ENCODE results near the gene AUTS2. TPM values are rescaled to one million over a fixed set of nuclear protein-coding genes. Genes with fewer than 3 reads are reported as not detected.

Gene AUTS2
- total and polyA plus RNA-seq, 2 of the 8 experiments (the other 6 are each of a cell fraction or from before 2014, with no cell fraction given), result 25.9 to 101 TPM

DNA sequence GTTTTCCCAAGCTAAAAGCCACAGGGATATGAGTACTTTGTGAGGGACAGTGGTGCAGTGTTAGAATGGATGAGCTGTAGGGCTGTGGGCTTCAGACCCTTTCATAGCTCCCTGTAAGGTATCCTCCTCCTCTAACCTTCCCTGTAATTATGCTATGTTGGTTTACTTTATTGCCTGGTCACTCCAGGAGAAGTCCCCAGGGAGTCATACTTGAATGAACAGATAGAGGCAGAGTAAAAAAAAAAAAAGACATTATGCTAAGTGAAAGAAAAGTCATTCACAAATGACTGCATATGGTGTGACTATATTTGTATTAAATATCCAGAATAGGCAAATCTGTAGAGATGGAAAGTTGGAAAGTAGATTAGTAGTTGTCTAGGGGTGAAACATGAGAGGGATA lies 434.4 kb downstream of the AUTS2 start:
- Histone ChIP-seq H3K4me1 (replicated peaks in 1 of 4; ENCODE audit: control insufficient read depth in 3 of 4, insufficient read depth in 4 of 4, low read length in 3 of 4) (peaks cover 0 to 9% (median 5%) of the 10 kb centered on the region in 4 experiments; a peak in 4 of 7 replicates), H4K91ac (replicated peaks; ENCODE audit: insufficient read length, low read length) (peak overlapping the region; percentile 44), H2AFZ (ENCODE audit: low read length) (no peak overlapping the region), H3K18ac (ENCODE audit: extremely low read depth, low read length) (no peak overlapping the region), H3K9ac (replicated peaks in 1 of 4; ENCODE audit: extremely low read depth in 1 of 4, low read depth in 3 of 4, low read length in 3 of 4) (no peak overlapping the region), H4K20me1 (replicated peaks in 1 of 2; ENCODE audit: control insufficient read depth in 1 of 2, insufficient read depth in 2 of 2, low read length in 2 of 2) (no peaks in the 10 kb centered on the region), H3K23me2 (ENCODE audit: low read depth, low read length) (no peaks in the 10 kb centered on the region), H3K14ac (ENCODE audit: insufficient read length) (no peak overlapping the region), H3K79me1 (ENCODE audit: low read depth, low read length) (no peaks in the 10 kb centered on the region), H3K4me3 (ENCODE audit: extremely low read depth in 1 of 4, insufficient read depth in 2 of 4, low read depth in 3 of 4, low read length in 4 of 4) (peak overlapping the region in 1 of 4 experiments; percentile 19; a peak in 1 of 8 replicates), H3K9me3 (ENCODE audit: insufficient read depth in 2 of 2, low read depth in 1 of 2, low read length in 1 of 2) (no peaks in the 10 kb centered on the region), H4K5ac (ENCODE audit: insufficient read length, low read depth, low read length) (no peak overlapping the region), H2BK12ac (ENCODE audit: low read depth, low read length) (no peak overlapping the region), H4K8ac (ENCODE audit: extremely low read depth, insufficient read depth, low read length) (no peak overlapping the region), H2BK5ac (ENCODE audit: low read depth, low read length) (no peak overlapping the region), H2BK15ac (ENCODE audit: low read length) (no peak overlapping the region), H3K56ac (replicated peaks; ENCODE audit: insufficient read length, low read depth, low read length) (no peak overlapping the region), H3K79me2 (ENCODE audit: control insufficient read depth in 1 of 2, insufficient read depth in 2 of 2, low read length in 2 of 2) (no peaks in the 10 kb centered on the region), H3K4ac (replicated peaks; ENCODE audit: insufficient read length, low read depth, low read length) (no peak overlapping the region), H2BK20ac (ENCODE audit: low read length) (no peak overlapping the region), H3K36me3 (ENCODE audit: control insufficient read depth in 2 of 4, insufficient read depth in 4 of 4, low read length in 3 of 4) (no peaks in the 10 kb centered on the region), H3K23ac (ENCODE audit: insufficient read length) (no peak overlapping the region), H3K27me3 (replicated peaks in 1 of 4; ENCODE audit: control insufficient read depth in 3 of 4, extremely low read depth in 1 of 4, insufficient read depth in 3 of 4, low read length in 3 of 4) (no peaks in the 10 kb centered on the region), H2AK5ac (ENCODE audit: low read depth, low read length) (no peak overlapping the region), H3K27ac (ENCODE audit: low read depth, low read length) (no peak overlapping the region), H3K4me2 (ENCODE audit: insufficient read depth in 1 of 2, low read depth in 2 of 2, low read length in 2 of 2) (peak overlapping the region in 1 of 2 experiments; percentile 54; a peak in 3 of 4 replicates), H2BK120ac (replicated peaks; ENCODE audit: low read depth, low read length) (no peak overlapping the region)
- ChIA-PET POLR2A (ENCODE audit: partially characterized antibody) (no interaction called here), CTCF (ENCODE audit: partially characterized antibody) (no interaction called here)
- no peak for FAIRE-seq
- DNase-seq (ENCODE audit: low read depth in 1 of 2, low spot score in 2 of 2), result no peak
- TF ChIP-seq POLR2A (IDR thresholded peaks at IDR 0.05; ENCODE audit: control extremely low read depth in 1 of 2, low read depth in 2 of 2, low read length in 2 of 2) (no peak), TCF12 (IDR thresholded peaks at IDR 0.05; ENCODE audit: low read depth, low read length) (no peak), EP300 (IDR thresholded peaks at IDR 0.05; ENCODE audit: borderline replicate concordance in 1 of 2, low read depth in 2 of 2, low read length in 2 of 2) (no peak), RNF2 (IDR thresholded peaks at IDR 0.05; ENCODE audit: borderline replicate concordance, low read depth, low read length, missing control alignments, poor library complexity, severe bottlenecking) (no peak), TBP (IDR thresholded peaks at IDR 0.05; ENCODE audit: low read depth, low read length) (no peak), NANOG (IDR thresholded peaks at IDR 0.05; ENCODE audit: insufficient read depth, low read depth, low read length, poor library complexity, severe bottlenecking) (no peak), SP4 (IDR thresholded peaks at IDR 0.05; ENCODE audit: low read length) (no peak), HDAC2 (IDR thresholded peaks at IDR 0.05; ENCODE audit: borderline replicate concordance in 1 of 2, low read depth in 2 of 2, low read length in 2 of 2) (no peak), CREB1 (IDR thresholded peaks at IDR 0.05) (no peak), KDM4A (IDR thresholded peaks at IDR 0.05; ENCODE audit: low read depth, low read length, severe bottlenecking) (no peak), CHD2 (IDR thresholded peaks at IDR 0.05; ENCODE audit: low read length) (no peak), YY1 (IDR thresholded peaks at IDR 0.05; ENCODE audit: low read depth, low read length) (no peak), RFX5 (IDR thresholded peaks at IDR 0.05; ENCODE audit: borderline replicate concordance, low read depth, low read length) (no peak)
- TF ChIP-seq, protein P1, sequence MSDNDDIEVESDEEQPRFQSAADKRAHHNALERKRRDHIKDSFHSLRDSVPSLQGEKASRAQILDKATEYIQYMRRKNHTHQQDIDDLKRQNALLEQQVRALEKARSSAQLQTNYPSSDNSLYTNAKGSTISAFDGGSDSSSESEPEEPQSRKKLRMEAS (IDR thresholded peaks at IDR 0.05), result no peak
- TF ChIP-seq, protein P2, sequence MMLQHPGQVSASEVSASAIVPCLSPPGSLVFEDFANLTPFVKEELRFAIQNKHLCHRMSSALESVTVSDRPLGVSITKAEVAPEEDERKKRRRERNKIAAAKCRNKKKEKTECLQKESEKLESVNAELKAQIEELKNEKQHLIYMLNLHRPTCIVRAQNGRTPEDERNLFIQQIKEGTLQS (IDR thresholded peaks at IDR 0.05; ENCODE audit: insufficient read depth, low read depth, low read length), result no peak
